ENCODE measurements around the gene BRINP2. TPM values are rescaled to one million over a fixed set of nuclear protein-coding genes. Genes with fewer than 3 reads are reported as not detected.

BRINP2 gene
- total and polyA plus RNA-seq, 2 of the 13 experiments (the other 11 are each of a cell fraction or from before 2014, with no cell fraction given) = 0.08 to 0.20 TPM

GRCh38 chr1:177209357-177209756 lies 38.6 kb downstream of the BRINP2 start:
- Histone ChIP-seq H3K27me3 (ENCODE audit: control insufficient read depth in 1 of 2, insufficient read depth in 2 of 2, low read length in 2 of 2) (no peaks in the 10 kb centered on the region), H3K4me1 (ENCODE audit: insufficient read depth, low read length) (no peaks in the 10 kb centered on the region; the same call in 1 of the 2 replicates), H3K36me3 (replicated peaks in 1 of 2; ENCODE audit: control insufficient read depth in 1 of 2, insufficient read depth in 2 of 2, low read length in 2 of 2) (no peaks in the 10 kb centered on the region), H3K9ac (ENCODE audit: insufficient read depth, low read depth, low read length) (no peak overlapping the region), H2AFZ (ENCODE audit: low read length) (no peak overlapping the region), H3K4me3 (replicated peaks in 1 of 3; ENCODE audit: insufficient read depth in 1 of 3, low read depth in 2 of 3, low read length in 3 of 3) (no peak overlapping the region), H3K4me2 (ENCODE audit: low read depth, low read length) (no peak overlapping the region), H3K79me2 (ENCODE audit: insufficient read depth, low read length) (no peaks in the 10 kb centered on the region), H4K20me1 (ENCODE audit: insufficient read depth, low read length) (no peaks in the 10 kb centered on the region), H3K9me3 (ENCODE audit: low read length) (no peaks in the 10 kb centered on the region), H3K27ac (ENCODE audit: extremely low read length, insufficient read depth, low read length) (no peak overlapping the region)
- intact Hi-C loops (cut with micrococcal nuclease; ENCODE audit: unreplicated experiment) = no loop called here
- BruUV-seq (replicated peaks) = no TSS peak
- no peak for ATAC-seq
- in situ Hi-C loops (cut with HindIII; ENCODE audit: extremely low pct_ligation_motif_present, low pct_unique_long_range_greater_than_20kb) = no loop called here
- WGBS (ENCODE audit: low lambda C conversion rate) = 4% methylated on average over 3 of the region's 3 CpGs
- no peak for DNase-seq (ENCODE audit: low spot score)
- ChIA-PET POLR2A (no interaction called here), CTCF (ENCODE audit: low intra/inter-chr PET ratio, low total read pairs) (no interaction called here)
- no peak for FAIRE-seq
- no peak for TF ChIP-seq ZNF414 (CRISPR knock-in tag; IDR thresholded peaks at IDR 0.05)
- no peak for TF ChIP-seq ZNF605 (CRISPR knock-in tag; IDR thresholded peaks at IDR 0.05)
- no peak for TF ChIP-seq ZNF800 (CRISPR knock-in tag; IDR thresholded peaks at IDR 0.05)
- TF ChIP-seq GLI4 (CRISPR knock-in tag; IDR thresholded peaks at IDR 0.05; ENCODE audit: borderline replicate concordance) = no peak
- TF ChIP-seq TCF12 (IDR thresholded peaks at IDR 0.05) = no peak
- TF ChIP-seq TCF12 (CRISPR knock-in tag; IDR thresholded peaks at IDR 0.05) = no peak
- no peak for TF ChIP-seq HCFC1 (IDR thresholded peaks at IDR 0.05; ENCODE audit: low read depth, low read length)
- TF ChIP-seq CBFB (CRISPR knock-in tag; IDR thresholded peaks at IDR 0.05) = no peak
- no peak for TF ChIP-seq DZIP1 (CRISPR knock-in tag; IDR thresholded peaks at IDR 0.05)
- TF ChIP-seq BRD4 (CRISPR knock-in tag; IDR thresholded peaks at IDR 0.05) = no peak
- no peak for TF ChIP-seq ZNF24 (IDR thresholded peaks at IDR 0.05)
- TF ChIP-seq HOXA9 (CRISPR knock-in tag; IDR thresholded peaks at IDR 0.05; ENCODE audit: borderline replicate concordance) = no peak
